Measurements from ENCODE around the gene MCM9.

- TF ChIP-seq CTCF (IDR thresholded peaks at IDR 0.05 in 4 of 5, conservative IDR thresholded peaks at IDR 0.05 in 1 of 5) (no peak), POLR2A (IDR thresholded peaks at IDR 0.05) (no peak)
These were observed 109.3 kb downstream of the MCM9 start for GRCh38 chr6:118825661-118826060.
